GM12891 (cell line): ENCODE data around the gene LHFPL3.

Experiments
- DNase-seq: peaks from one replicate; pipeline ENCODE4 v3.0.0; 2011; ENCODE audit warnings: low spot score; ENCODE audit not compliant: insufficient read length
- FAIRE-seq: peaks from 2 replicates; lab custom pipeline; 2011; peaks lifted over from hg19 to GRCh38; lab: Jason Lieb, UNC
- PAX5 ChIP-seq: IDR thresholded peaks from 2 replicates; pipeline ENCODE4 v1.6.1; 2011; ENCODE audit warnings: low read length, moderate library complexity, mild to moderate bottlenecking; ENCODE audit not compliant: insufficient read depth, severe bottlenecking
- POLR2A ChIP-seq: IDR thresholded peaks from 2 replicates; pipeline ENCODE4 v1.6.1; 2011; ENCODE audit warnings: low read depth, low read length, control low read depth
- POLR2AphosphoS5 ChIP-seq: IDR thresholded peaks from 2 replicates; pipeline ENCODE4 v1.6.1; 2011; ENCODE audit warnings: low read depth, low read length, control low read depth
- POU2F2 ChIP-seq: IDR thresholded peaks from 2 replicates; pipeline ENCODE4 v1.6.1; 2011; ENCODE audit warnings: low read depth, mild to moderate bottlenecking, control low read depth, low read length, moderate library complexity
- SPI1 ChIP-seq: IDR thresholded peaks from 2 replicates; pipeline ENCODE4 v1.6.1; 2011; ENCODE audit warnings: low read depth, low read length, control low read depth
- TAF1 ChIP-seq: IDR thresholded peaks from 2 replicates; pipeline ENCODE4 v1.6.1; 2011; ENCODE audit warnings: low read depth, low read length, control low read depth

Gene LHFPL3

GRCh38 chr7:104414216-104414615 lies 85.8 kb downstream of the LHFPL3 start:
- DNase-seq (no peak), FAIRE-seq (no peak)
- TF ChIP-seq POLR2AphosphoS5 (no peak), SPI1 (no peak), POU2F2 (no peak), POLR2A (no peak), PAX5 (no peak), TAF1 (no peak)

- TF ChIP-seq POLR2A (no peak), TAF1 (no peak), POLR2AphosphoS5 (no peak), PAX5 (no peak), SPI1 (no peak), POU2F2 (no peak)
- no peak for FAIRE-seq
- no peak for DNase-seq
These were observed 87.3 kb downstream of the LHFPL3 start for GRCh38 chr7:104415700-104416099.

- no peak for FAIRE-seq
- DNase-seq = no peak
- TF ChIP-seq POLR2A (no peak), SPI1 (no peak), POLR2AphosphoS5 (no peak), POU2F2 (no peak), PAX5 (no peak), TAF1 (no peak)
These were observed 88.5 kb downstream of the LHFPL3 start for GRCh38 chr7:104416866-104417393.

- FAIRE-seq (no peak), DNase-seq (no peak)
- no peak for TF ChIP-seq POLR2A
- no peak for TF ChIP-seq SPI1
- TF ChIP-seq PAX5 = no peak
- no peak for TF ChIP-seq TAF1
- TF ChIP-seq POLR2AphosphoS5 = no peak
- TF ChIP-seq POU2F2 = no peak
These were observed 103.5 kb downstream of the LHFPL3 start for GRCh38 chr7:104431930-104432329.

GRCh38 chr7:104434129-104434528 lies 105.7 kb downstream of the LHFPL3 start:
- no peak for DNase-seq
- FAIRE-seq = no peak
- TF ChIP-seq PAX5 = no peak
- TF ChIP-seq POLR2A = no peak
- no peak for TF ChIP-seq POU2F2
- TF ChIP-seq SPI1 = no peak
- TF ChIP-seq POLR2AphosphoS5 = no peak
- no peak for TF ChIP-seq TAF1

- TF ChIP-seq POLR2AphosphoS5 (no peak), PAX5 (no peak), TAF1 (no peak), POLR2A (no peak), SPI1 (no peak), POU2F2 (no peak)
- DNase-seq = no peak
- no peak for FAIRE-seq
These were observed 114.1 kb downstream of the LHFPL3 start for GRCh38 chr7:104442481-104442880.

GRCh38 chr7:104444017-104444416 lies 115.6 kb downstream of the LHFPL3 start:
- no peak for TF ChIP-seq SPI1
- no peak for TF ChIP-seq POLR2A
- TF ChIP-seq TAF1 = no peak
- no peak for TF ChIP-seq POU2F2
- TF ChIP-seq PAX5 = no peak
- TF ChIP-seq POLR2AphosphoS5 = no peak
- FAIRE-seq (no peak), DNase-seq (no peak)

- DNase-seq (no peak), FAIRE-seq (no peak)
- TF ChIP-seq SPI1 (no peak), POLR2AphosphoS5 (no peak), POLR2A (no peak), TAF1 (no peak), PAX5 (no peak), POU2F2 (no peak)
These were observed 117.0 kb downstream of the LHFPL3 start for GRCh38 chr7:104445393-104445792.

- DNase-seq = no peak
- no peak for FAIRE-seq
- TF ChIP-seq POLR2A (no peak), SPI1 (no peak), TAF1 (no peak), POU2F2 (no peak), PAX5 (no peak), POLR2AphosphoS5 (no peak)
These were observed 122.5 kb downstream of the LHFPL3 start for GRCh38 chr7:104450861-104451260.

- FAIRE-seq = no peak
- no peak for DNase-seq
These were observed 124.8 kb downstream of the LHFPL3 start for GRCh38 chr7:104453190-104453589.

More at GRCh38 chr7:104453190-104453589, 124.8 kb downstream of the LHFPL3 start:
- TF ChIP-seq PAX5 = no peak
- no peak for TF ChIP-seq POU2F2
- no peak for TF ChIP-seq POLR2AphosphoS5
- TF ChIP-seq POLR2A = no peak
- TF ChIP-seq TAF1 = no peak
- TF ChIP-seq SPI1 = no peak
